Measurements from ENCODE around the gene PAK1.

DNA sequence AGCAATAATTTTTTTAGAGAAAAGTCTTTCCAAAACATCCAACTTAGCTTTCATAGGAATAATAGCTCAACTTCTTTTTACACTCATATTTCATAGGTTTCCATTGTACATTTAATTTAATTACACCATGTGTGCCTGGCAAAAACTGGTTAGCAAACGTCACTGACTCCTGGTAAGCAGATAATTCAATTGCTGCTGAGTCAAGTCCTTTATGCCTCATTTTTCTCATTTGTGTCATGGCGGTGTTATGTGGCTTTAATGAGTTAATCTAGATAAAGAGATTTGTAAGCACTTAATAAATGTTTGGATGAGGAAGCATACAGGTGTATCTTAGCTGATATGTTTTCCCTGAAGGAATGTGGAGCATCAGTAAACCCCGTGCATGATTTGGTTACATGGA lies 41.2 kb upstream of the PAK1 start:
- TF ChIP-seq SPI1 (IDR thresholded peaks at IDR 0.05; ENCODE audit: low read depth, low read length) (no peak), POLR2A (IDR thresholded peaks at IDR 0.05; ENCODE audit: low read depth, low read length) (no peak), POLR2AphosphoS5 (IDR thresholded peaks at IDR 0.05; ENCODE audit: low read depth, low read length) (no peak)
